Aorta (tissue), 5 donors: Measurements from ENCODE around the gene PCGF2. TPM values are rescaled to one million over a fixed set of nuclear protein-coding genes. Genes with fewer than 3 reads are reported as not detected.
A peak's percentile ranks its signal among the peaks of the same experiment; 100 is the strongest.

Experiments
- ATAC-seq: fragments of 200-7000 bp; cut with Tn5 transposase; one replicate; pipeline ENCODE4 v1.9.1; 2022; ENCODE audit warnings: moderate library complexity; ENCODE audit not compliant: low FRiP score
- DNase-seq, 2 donors: peaks; one replicate each; pipeline ENCODE4 v3.0.0-alpha.2; 2020
- H3K27ac ChIP-seq, 2 donors: one replicate each; pipeline ENCODE4 v1.5.1; 2013; ENCODE audit warnings: low read length in 2 of 2, mild to moderate bottlenecking in 2 of 2, moderate library complexity in 2 of 2, control low read depth in 1 of 2, inconsistent platforms in 1 of 2, low read depth in 1 of 2
- H3K27me3 ChIP-seq, 2 donors: one replicate each; pipeline ENCODE4 v1.6.1; 2013; ENCODE audit warnings: control low read depth in 1 of 2, low read length in 1 of 2, mild to moderate bottlenecking in 1 of 2, moderate library complexity in 1 of 2; ENCODE audit not compliant: insufficient read depth in 2 of 2, control insufficient read depth in 1 of 2
- H3K36me3 ChIP-seq, 2 donors: one replicate each; pipeline ENCODE4 v1.6.1; 2013; ENCODE audit warnings: control low read depth in 1 of 2, low read length in 1 of 2, mild to moderate bottlenecking in 1 of 2; ENCODE audit not compliant: insufficient read depth in 2 of 2, control insufficient read depth in 1 of 2
- H3K4me1 ChIP-seq, 2 donors: one replicate each; pipeline ENCODE4 v1.6.1; 2013; ENCODE audit warnings: low read length in 2 of 2, control low read depth in 1 of 2, mild to moderate bottlenecking in 1 of 2, moderate library complexity in 1 of 2; ENCODE audit not compliant: insufficient read depth in 2 of 2, control insufficient read depth in 1 of 2
- H3K4me3 ChIP-seq, 2 donors: one replicate each; pipeline ENCODE4 v1.5.1; 2013; ENCODE audit warnings: low read length in 2 of 2, control low read depth in 1 of 2, mild to moderate bottlenecking in 1 of 2
- H3K9me3 ChIP-seq: one replicate; pipeline ENCODE4 v1.6.1; 2013; ENCODE audit warnings: mild to moderate bottlenecking, low read length; ENCODE audit not compliant: control insufficient read depth
- WGBS, 2 donors: extraction: QIAGEN DNeasy Blood & Tissue Kit; methylation state at CpG; one replicate each; pipeline ENCODE4 v1.1.7; 2013; 5-methylcytosine and 5-hydroxymethylcytosine counted together
- intact Hi-C, 2 donors: fragments of 100-400 bp; cut with DNase I; formaldehyde crosslinking; loops; one replicate each; pipeline versions ENCODE4 v1.14.2 to v1.15.0; 2022
- polyA plus RNA-seq, 2 donors: library from polyadenylated mRNA; stranded (reverse); fragments of 200-250 nt; gene quantifications; one replicate each; pipeline ENCODE4 v1.2.3, GENCODE V29; 2013
- total RNA-seq, 2 donors: library from RNA; stranded (reverse); fragmentation: NEBNext Ultra II Directional; extraction: Animal tissue kit (Norgen Biotek cat#: 25700); gene quantifications; one replicate each; pipeline ENCODE4 v1.2.1, GENCODE V29; 2021
- donor health status: healthy with polysubstance abuse.
- donor health status: Bipolar disorder and iron deficiency.
- donor health status: DM: no; HTN: no; CAD: no.
- donor health status: DM: no; HTN: no; CAD: no.
- donor health status: DM: yes; HTN: yes; CAD: no.

The PCGF2 gene
- total and polyA plus RNA-seq, 4 donors, result 32.8 to 75.5 (median 47.3) TPM

- peak overlapping the region in 1 of 2 donors; percentile 69 for H3K27ac ChIP-seq
- H3K9me3 ChIP-seq, result no peaks in the 10 kb centered on the region
- 0 to 1% methylated on average over 71 to 79 of the region's 79 CpGs for whole genome bisulfite sequencing, 2 donors
- no peaks in the 10 kb centered on the region for H3K27me3 ChIP-seq
- ATAC-seq (peak; percentile 45), DNase-seq (peak; percentile 91 to 94)
- peak overlapping the region; percentile 27 to 73 for H3K4me3 ChIP-seq
- intact Hi-C loops, result loop anchor here in 1 of 2 donors (5.0 kb wide), 1 partner anchor 48 kb away; the partner anchor contains the start of gene PIP4K2B
- no peaks in the 10 kb centered on the region for H3K36me3 ChIP-seq
- no peaks in the 10 kb centered on the region for H3K4me1 ChIP-seq
Measured at GRCh38 chr17:38749223-38750043, 1.3 kb upstream of the PCGF2 start.

- no peak for ATAC-seq
- Histone ChIP-seq H3K27ac (peak overlapping the region; percentile 17 to 69), H3K27me3 (no peaks in the 10 kb centered on the region), H3K36me3 (no peaks in the 10 kb centered on the region), H3K4me1 (no peaks in the 10 kb centered on the region), H3K9me3 (no peaks in the 10 kb centered on the region), H3K4me3 (peak overlapping the region; percentile 27 to 73)
- 0% methylated on average over 28 to 32 of the region's 32 CpGs for WGBS, 2 donors
- intact Hi-C loops, result no loop called here
- DNase-seq, result no peak
Measured at GRCh38 chr17:38748892-38749222, 721 bp upstream of the PCGF2 start.

GRCh38 chr17:38747463-38748148, 530 bp downstream of the PCGF2 start:
- H3K4me3 ChIP-seq, result peak overlapping the region; percentile 73 to 74
- peak; percentile 60 to 91 for DNase-seq
- ATAC-seq, result no peak
- H3K27ac ChIP-seq, result peak overlapping the region in 1 of 2 donors; percentile 35
- H3K9me3 ChIP-seq, result no peaks in the 10 kb centered on the region
- intact Hi-C loops, result no loop called here
- peaks cover 0 to 2% of the 10 kb centered on the region in 2 donors for H3K4me1 ChIP-seq
- no peaks in the 10 kb centered on the region for H3K36me3 ChIP-seq
- 1% methylated on average over 51 to 64 of the region's 64 CpGs for WGBS, 2 donors
- no peaks in the 10 kb centered on the region for H3K27me3 ChIP-seq

DNA sequence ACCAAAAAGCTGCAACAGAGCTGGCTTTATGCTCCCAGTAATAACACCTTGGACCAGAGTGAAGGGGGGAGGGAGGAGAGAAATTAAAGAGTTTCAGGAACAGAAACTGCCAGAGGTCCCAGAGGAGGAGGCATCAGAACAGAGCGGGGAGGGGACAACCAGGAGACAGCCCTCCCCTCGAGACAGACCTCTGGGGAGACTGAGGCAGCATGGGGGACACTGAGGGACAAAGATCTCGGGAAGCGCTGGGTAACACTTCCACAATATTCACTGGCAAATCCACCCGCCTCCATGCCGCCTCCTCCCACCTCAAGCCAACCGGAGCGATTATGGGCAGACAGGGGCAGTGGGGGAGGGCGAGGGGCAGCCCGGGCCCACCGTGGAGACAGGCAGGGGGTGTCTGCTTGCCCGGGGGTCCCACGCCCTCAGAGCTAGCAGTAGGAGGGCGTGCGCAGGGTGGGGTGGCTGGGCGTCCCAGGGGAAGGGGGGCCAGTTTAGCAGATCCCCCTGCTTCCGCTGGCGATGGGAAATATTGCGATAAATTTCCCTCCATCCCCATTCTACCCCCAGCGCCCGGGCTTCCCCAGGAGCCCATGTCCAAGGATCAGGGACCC, 1.2 kb downstream of the PCGF2 start:
- H3K36me3 ChIP-seq, result no peaks in the 10 kb centered on the region
- peak overlapping the region; percentile 73 to 74 for H3K4me3 ChIP-seq
- no peaks in the 10 kb centered on the region for H3K27me3 ChIP-seq
- peaks cover 0 to 2% of the 10 kb centered on the region in 2 donors for H3K4me1 ChIP-seq
- WGBS, 2 donors, result 0 to 1% methylated on average over 14 to 21 of the region's 21 CpGs
- intact Hi-C loops, result no loop called here
- no peaks in the 10 kb centered on the region for H3K9me3 ChIP-seq
- DNase-seq, result peak in 1 of 2 donors; percentile 55
- no peak for ATAC-seq
- no peak overlapping the region for H3K27ac ChIP-seq

DNA sequence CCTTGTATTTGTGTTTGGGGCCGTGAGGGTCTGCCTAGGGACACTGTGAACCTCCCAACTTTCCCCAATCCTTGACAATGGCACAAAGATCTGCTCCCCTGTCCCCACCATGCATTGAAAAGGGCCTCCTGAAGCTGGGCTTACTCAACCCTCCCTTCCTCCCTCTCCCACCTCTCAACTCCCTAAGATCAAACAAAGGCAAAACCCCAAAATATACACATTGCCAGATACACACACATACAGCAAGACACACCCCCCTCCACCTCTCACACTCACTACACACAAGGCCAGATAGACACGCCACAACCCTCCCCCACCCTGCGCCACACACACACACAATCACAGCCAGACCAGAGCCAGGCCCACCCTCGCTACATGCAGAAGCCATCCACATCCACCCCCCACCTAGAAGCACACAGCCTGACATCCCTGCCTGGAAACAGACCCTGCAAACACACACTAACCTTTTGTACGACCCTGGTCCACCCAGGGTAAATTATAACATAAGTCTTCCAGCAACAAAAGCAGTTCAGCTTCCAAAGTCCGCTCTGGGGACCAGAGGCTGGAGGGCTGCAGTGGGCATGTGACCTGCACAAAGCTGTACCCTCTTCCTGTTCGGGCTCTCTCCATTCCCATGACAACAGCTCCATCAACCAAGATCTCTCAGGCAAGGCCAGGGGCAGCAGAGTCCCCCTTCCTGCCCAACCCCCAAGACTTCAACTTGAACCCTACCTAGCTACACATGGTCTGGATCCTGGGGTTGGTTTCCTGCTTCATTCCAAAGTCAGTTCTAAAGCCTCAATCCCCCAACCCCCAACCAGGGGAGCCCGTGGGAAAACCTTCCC, 1.9 kb downstream of the PCGF2 start:
- 24 to 37% methylated on average over 8 of the region's 8 CpGs for WGBS, 2 donors
- ATAC-seq, result no peak
- no peak for DNase-seq
- Histone ChIP-seq H3K27ac (no peak overlapping the region), H3K36me3 (no peaks in the 10 kb centered on the region), H3K9me3 (no peaks in the 10 kb centered on the region), H3K4me3 (no peak overlapping the region), H3K27me3 (no peaks in the 10 kb centered on the region), H3K4me1 (peaks cover 0 to 2% of the 10 kb centered on the region in 2 donors)
- intact Hi-C loops, result no loop called here

GRCh38 chr17:38745545-38745944, 2.6 kb downstream of the PCGF2 start:
- Histone ChIP-seq H3K27me3 (no peaks in the 10 kb centered on the region), H3K36me3 (no peaks in the 10 kb centered on the region), H3K9me3 (no peaks in the 10 kb centered on the region), H3K27ac (no peak overlapping the region), H3K4me3 (no peak overlapping the region), H3K4me1 (peaks cover 0 to 2% of the 10 kb centered on the region in 2 donors)
- no peak for ATAC-seq
- intact Hi-C loops, result no loop called here
- DNase-seq, result peak; percentile 52 to 83
- WGBS, 2 donors, result 16 to 36% methylated on average over 4 of the region's 4 CpGs

DNA sequence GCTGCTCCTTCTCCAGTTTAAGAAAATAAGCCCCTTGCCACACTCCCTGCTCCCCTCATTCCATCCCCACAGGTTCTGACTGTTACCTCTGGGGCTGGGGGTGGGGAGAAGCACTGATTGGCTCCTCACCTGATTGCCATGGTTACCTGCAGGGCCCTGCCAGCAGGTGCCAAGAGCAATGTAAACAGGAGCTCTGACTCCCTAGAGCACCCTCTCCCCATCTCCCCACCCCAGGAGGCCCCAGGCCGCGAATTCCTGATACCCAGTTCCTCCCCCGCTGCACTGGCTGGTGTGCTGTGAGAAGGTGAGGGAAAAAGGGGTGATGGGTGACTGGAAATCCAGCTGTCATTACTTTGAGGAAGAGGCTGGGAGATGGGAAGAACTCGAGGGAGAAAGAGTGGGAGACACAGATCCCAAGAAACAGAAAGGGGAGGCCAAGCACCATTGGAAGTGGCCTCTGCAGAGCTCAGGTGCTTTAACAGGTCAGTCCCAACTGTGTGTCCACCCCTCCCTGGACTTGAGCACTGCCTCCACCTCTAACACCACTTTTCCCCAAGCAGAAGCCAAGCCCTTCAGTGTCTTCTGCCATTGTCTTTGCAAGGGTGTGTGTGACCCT, 4.5 kb downstream of the PCGF2 start:
- Histone ChIP-seq H3K27me3 (no peaks in the 10 kb centered on the region), H3K4me1 (peaks cover 0 to 2% of the 10 kb centered on the region in 2 donors), H3K4me3 (no peak overlapping the region), H3K27ac (no peak overlapping the region), H3K9me3 (no peaks in the 10 kb centered on the region), H3K36me3 (peaks cover 0 to 2% of the 10 kb centered on the region in 2 donors)
- no peak for ATAC-seq
- intact Hi-C loops, result no loop called here
- no peak for DNase-seq
- WGBS, 2 donors, result 71 to 73% methylated on average over 4 of the region's 4 CpGs
